ENCODE results near the gene DHFR2.
A peak's percentile ranks its signal among the peaks of the same experiment; 100 is the strongest.

DHFR2 gene

GRCh38 chr3:94070341-94070911 is 7.7 kb upstream of the DHFR2 start:
- WGBS (ENCODE audit: extremely low coverage, insufficient coverage, low lambda C conversion rate) = no CpG with 5 or more reads among the region's 6 CpGs
- Histone ChIP-seq H3K27me3 (ENCODE audit: insufficient read depth, low read length, poor library complexity) (no peaks in the 10 kb centered on the region), H3K79me1 (ENCODE audit: low read length) (peaks cover 2% of the 10 kb centered on the region), H3K4me2 (ENCODE audit: low read length) (no peak overlapping the region), H3K18ac (ENCODE audit: low read length) (no peak overlapping the region), H3K4me3 (ENCODE audit: low read length) (no peak overlapping the region), H4K8ac (ENCODE audit: low read depth, low read length) (no peak overlapping the region), H3K4me1 (ENCODE audit: control insufficient read depth, low read depth, low read length) (no peaks in the 10 kb centered on the region), H4K5ac (ENCODE audit: low read length) (no peak overlapping the region), H3K79me2 (ENCODE audit: control insufficient read depth, insufficient read depth, low read length) (no peaks in the 10 kb centered on the region), H3K23ac (ENCODE audit: low read length) (no peak overlapping the region), H3K4ac (ENCODE audit: low read depth, low read length) (no peak overlapping the region), H3K27ac (ENCODE audit: low read depth, low read length) (no peak overlapping the region), H3K9ac (ENCODE audit: low read length) (no peak overlapping the region), H3K56ac (ENCODE audit: low read length) (peak overlapping the region; percentile 43), H2BK5ac (ENCODE audit: low read length) (no peak overlapping the region), H2BK120ac (ENCODE audit: low read depth, low read length) (no peak overlapping the region), H3K36me3 (ENCODE audit: control insufficient read depth, insufficient read depth, low read length) (peaks cover 2% of the 10 kb centered on the region), H2BK15ac (replicated peaks; ENCODE audit: low read depth) (no peak overlapping the region), H2AK5ac (ENCODE audit: low read length) (no peak overlapping the region)
- DNase-seq = no peak

- no peak overlapping the region for H4K5ac ChIP-seq (ENCODE audit: low read length)
- no peak for DNase-seq
These were observed 6.6 kb upstream of the DHFR2 start for GRCh38 chr3:94069194-94069813.

GRCh38 chr3:94066506-94067500 is 4.1 kb upstream of the DHFR2 start:
- no peak overlapping the region for H4K8ac ChIP-seq (ENCODE audit: low read depth, low read length)
- peaks cover 4% of the 10 kb centered on the region for H3K4me1 ChIP-seq (ENCODE audit: control insufficient read depth, low read depth, low read length)
- H3K79me1 ChIP-seq (ENCODE audit: low read length) = peaks cover 2% of the 10 kb centered on the region
- no peak overlapping the region for H3K4me2 ChIP-seq (ENCODE audit: low read length)
- no peak overlapping the region for H3K4me3 ChIP-seq (ENCODE audit: low read length)
- no peaks in the 10 kb centered on the region for H3K27me3 ChIP-seq (ENCODE audit: insufficient read depth, low read length, poor library complexity)
- no peak overlapping the region for H2BK15ac ChIP-seq (replicated peaks; ENCODE audit: low read depth)
- H3K27ac ChIP-seq (ENCODE audit: low read depth, low read length) = peak overlapping the region; percentile 15
- H4K5ac ChIP-seq (ENCODE audit: low read length) = no peak overlapping the region
- H3K4ac ChIP-seq (ENCODE audit: low read depth, low read length) = no peak overlapping the region
- H2AK5ac ChIP-seq (ENCODE audit: low read length) = no peak overlapping the region
- H3K56ac ChIP-seq (ENCODE audit: low read length) = no peak overlapping the region
- peak; percentile 94 for DNase-seq
- no CpG with 5 or more reads among the region's 6 CpGs for WGBS (ENCODE audit: extremely low coverage, insufficient coverage, low lambda C conversion rate)
- no peak overlapping the region for H3K23ac ChIP-seq (ENCODE audit: low read length)
- no peak overlapping the region for H3K18ac ChIP-seq (ENCODE audit: low read length)
- H3K79me2 ChIP-seq (ENCODE audit: control insufficient read depth, insufficient read depth, low read length) = no peaks in the 10 kb centered on the region
- no peaks in the 10 kb centered on the region for H3K36me3 ChIP-seq (ENCODE audit: control insufficient read depth, insufficient read depth, low read length)
- H2BK120ac ChIP-seq (ENCODE audit: low read depth, low read length) = no peak overlapping the region
- no peak overlapping the region for H3K9ac ChIP-seq (ENCODE audit: low read length)
- H2BK5ac ChIP-seq (ENCODE audit: low read length) = no peak overlapping the region

More at GRCh38 chr3:94069194-94069813, 6.6 kb upstream of the DHFR2 start:
- Histone ChIP-seq H3K79me2 (ENCODE audit: control insufficient read depth, insufficient read depth, low read length) (no peaks in the 10 kb centered on the region), H3K27me3 (ENCODE audit: insufficient read depth, low read length, poor library complexity) (no peaks in the 10 kb centered on the region), H3K9ac (ENCODE audit: low read length) (no peak overlapping the region), H3K56ac (ENCODE audit: low read length) (peak overlapping the region; percentile 54), H3K4ac (ENCODE audit: low read depth, low read length) (no peak overlapping the region), H2BK5ac (ENCODE audit: low read length) (peak overlapping the region; percentile 18), H2BK120ac (ENCODE audit: low read depth, low read length) (no peak overlapping the region), H3K4me2 (ENCODE audit: low read length) (no peak overlapping the region), H3K4me3 (ENCODE audit: low read length) (no peak overlapping the region), H3K27ac (ENCODE audit: low read depth, low read length) (no peak overlapping the region), H4K8ac (ENCODE audit: low read depth, low read length) (no peak overlapping the region), H3K79me1 (ENCODE audit: low read length) (peaks cover 2% of the 10 kb centered on the region), H2AK5ac (ENCODE audit: low read length) (peak overlapping the region; percentile 76), H2BK15ac (replicated peaks; ENCODE audit: low read depth) (no peak overlapping the region), H3K18ac (ENCODE audit: low read length) (peak overlapping the region; percentile 68), H3K4me1 (ENCODE audit: control insufficient read depth, low read depth, low read length) (peaks cover 4% of the 10 kb centered on the region), H3K23ac (ENCODE audit: low read length) (no peak overlapping the region), H3K36me3 (ENCODE audit: control insufficient read depth, insufficient read depth, low read length) (peaks cover 2% of the 10 kb centered on the region)
- 100% methylated on average over 1 of the region's 4 CpGs for WGBS (ENCODE audit: extremely low coverage, insufficient coverage, low lambda C conversion rate)

- Histone ChIP-seq H3K79me2 (ENCODE audit: control insufficient read depth, insufficient read depth, low read length) (no peaks in the 10 kb centered on the region), H3K18ac (ENCODE audit: low read length) (no peak overlapping the region), H3K4me3 (ENCODE audit: low read length) (no peak overlapping the region), H3K36me3 (ENCODE audit: control insufficient read depth, insufficient read depth, low read length) (no peaks in the 10 kb centered on the region), H3K4me2 (ENCODE audit: low read length) (no peak overlapping the region), H3K23ac (ENCODE audit: low read length) (no peak overlapping the region), H3K9ac (ENCODE audit: low read length) (peak overlapping the region; percentile 20), H3K4me1 (ENCODE audit: control insufficient read depth, low read depth, low read length) (peaks cover 4% of the 10 kb centered on the region), H2BK120ac (ENCODE audit: low read depth, low read length) (no peak overlapping the region), H3K79me1 (ENCODE audit: low read length) (peaks cover 2% of the 10 kb centered on the region), H3K27ac (ENCODE audit: low read depth, low read length) (no peak overlapping the region), H3K56ac (ENCODE audit: low read length) (peak overlapping the region; percentile 43), H3K27me3 (ENCODE audit: insufficient read depth, low read length, poor library complexity) (no peaks in the 10 kb centered on the region), H2BK15ac (replicated peaks; ENCODE audit: low read depth) (no peak overlapping the region), H2BK5ac (ENCODE audit: low read length) (no peak overlapping the region), H3K4ac (ENCODE audit: low read depth, low read length) (no peak overlapping the region), H4K8ac (ENCODE audit: low read depth, low read length) (no peak overlapping the region), H2AK5ac (ENCODE audit: low read length) (no peak overlapping the region), H4K5ac (ENCODE audit: low read length) (no peak overlapping the region)
- DNase-seq = no peak
- no CpG with 5 or more reads among the region's 1 CpG for WGBS (ENCODE audit: extremely low coverage, insufficient coverage, low lambda C conversion rate)
These were observed 3.2 kb upstream of the DHFR2 start for GRCh38 chr3:94065819-94066480.

- Histone ChIP-seq H3K4ac (ENCODE audit: low read depth, low read length) (no peak overlapping the region), H3K18ac (ENCODE audit: low read length) (no peak overlapping the region), H3K23ac (ENCODE audit: low read length) (no peak overlapping the region), H2AK5ac (ENCODE audit: low read length) (no peak overlapping the region), H3K27me3 (ENCODE audit: insufficient read depth, low read length, poor library complexity) (no peaks in the 10 kb centered on the region), H4K8ac (ENCODE audit: low read depth, low read length) (peak overlapping the region; percentile 56), H3K27ac (ENCODE audit: low read depth, low read length) (no peak overlapping the region), H3K4me3 (ENCODE audit: low read length) (no peak overlapping the region), H3K4me1 (ENCODE audit: control insufficient read depth, low read depth, low read length) (peaks cover 4% of the 10 kb centered on the region), H3K79me1 (ENCODE audit: low read length) (peaks cover 2% of the 10 kb centered on the region), H3K9ac (ENCODE audit: low read length) (peak overlapping the region; percentile 3), H3K56ac (ENCODE audit: low read length) (peak overlapping the region; percentile 25), H3K4me2 (ENCODE audit: low read length) (no peak overlapping the region), H3K79me2 (ENCODE audit: control insufficient read depth, insufficient read depth, low read length) (no peaks in the 10 kb centered on the region), H2BK15ac (replicated peaks; ENCODE audit: low read depth) (no peak overlapping the region), H4K5ac (ENCODE audit: low read length) (peak overlapping the region; percentile 47), H2BK5ac (ENCODE audit: low read length) (no peak overlapping the region), H2BK120ac (ENCODE audit: low read depth, low read length) (peak overlapping the region; percentile 1), H3K36me3 (ENCODE audit: control insufficient read depth, insufficient read depth, low read length) (no peaks in the 10 kb centered on the region)
- no peak for DNase-seq
- no CpG with 5 or more reads among the region's 1 CpG for WGBS (ENCODE audit: extremely low coverage, insufficient coverage, low lambda C conversion rate)
These were observed 2.4 kb upstream of the DHFR2 start for GRCh38 chr3:94065122-94065521.

Measured in mesendoderm (in vitro differentiated cells).